Cerebellar nuclear complex (tissue), 1 donor: ENCODE results near the gene PRMT5.

Experiments used
- DNase-seq, 2 experiments: peaks; one replicate each; lab custom pipeline; 2025; lab: John Stamatoyannopoulos, UW

PRMT5 gene

GRCh38 chr14:22897357-22897756 lies 31.8 kb downstream of the PRMT5 start:
- no peak for DNase-seq

DNA sequence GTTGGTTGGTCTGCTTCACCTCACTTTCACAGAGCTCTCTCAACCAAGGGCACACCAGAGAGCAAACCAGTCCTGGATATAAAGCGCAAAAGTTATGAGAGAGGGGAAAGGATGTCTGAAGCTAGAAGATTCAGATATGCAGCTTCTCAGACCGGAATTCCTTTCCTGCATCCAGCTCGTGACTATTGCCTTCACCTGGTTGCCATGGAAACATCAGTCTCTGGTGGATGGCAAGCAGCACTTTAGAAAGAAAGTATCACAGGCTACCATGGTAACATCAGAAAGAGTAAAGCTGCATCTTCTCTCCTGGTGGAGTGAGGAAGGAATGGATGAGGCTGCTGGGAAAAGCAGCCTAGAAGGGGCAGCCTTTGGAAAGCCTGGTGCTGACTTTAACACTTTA lies 32.4 kb downstream of the PRMT5 start:
- no peak for DNase-seq

- DNase-seq: no peak
These were observed 32.8 kb downstream of the PRMT5 start for GRCh38 chr14:22896356-22896755.

GRCh38 chr14:22895402-22895801 lies 33.8 kb downstream of the PRMT5 start:
- DNase-seq: no peak

DNA sequence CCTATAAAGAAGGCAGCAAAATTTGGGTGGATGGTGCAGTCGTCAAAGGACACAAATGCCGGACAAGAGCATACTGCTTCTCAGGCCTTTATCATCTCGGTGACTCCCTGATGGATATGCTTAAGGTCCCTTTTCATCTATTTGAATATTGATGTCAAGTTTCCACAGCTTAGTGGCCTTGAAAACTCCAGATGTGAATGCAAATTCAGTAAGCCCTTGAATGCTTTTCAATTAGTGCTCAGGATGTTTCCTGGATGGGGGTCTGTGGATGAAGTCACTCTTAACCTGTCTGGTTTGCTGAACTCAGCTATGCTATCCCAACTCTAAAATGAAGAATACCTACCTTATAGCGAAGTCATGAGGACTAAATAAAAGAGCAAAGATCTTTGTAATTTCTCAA lies 35.5 kb downstream of the PRMT5 start:
- DNase-seq: no peak

- DNase-seq: no peak
These were observed 36.7 kb downstream of the PRMT5 start for GRCh38 chr14:22892488-22892887.

DNA sequence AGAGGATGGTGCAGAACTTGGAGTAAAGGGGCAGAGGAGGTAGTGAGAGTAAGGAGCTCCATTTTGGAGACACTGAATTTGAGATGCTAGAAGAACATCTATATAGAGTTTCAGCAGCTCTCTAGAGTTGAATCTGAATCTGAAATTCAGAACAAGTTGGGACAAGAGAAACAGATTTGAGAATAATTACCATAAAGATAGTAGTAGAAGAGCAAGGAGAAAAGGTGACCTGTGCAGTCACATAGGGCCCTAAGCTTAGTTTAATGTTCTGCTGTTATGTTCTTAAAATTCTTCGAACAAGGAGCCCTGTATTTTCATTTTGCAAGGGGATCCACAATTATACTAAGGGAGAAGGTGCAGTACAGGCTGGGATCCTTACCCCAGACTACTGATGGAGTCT lies 38.8 kb downstream of the PRMT5 start:
- no peak for DNase-seq

- no peak for DNase-seq
These were observed 40.5 kb downstream of the PRMT5 start for GRCh38 chr14:22888662-22889061.

- DNase-seq: no peak
These were observed 41.2 kb downstream of the PRMT5 start for GRCh38 chr14:22887990-22888378.

GRCh38 chr14:22887260-22887989 lies 41.8 kb downstream of the PRMT5 start:
- no peak for DNase-seq

GRCh38 chr14:22886500-22887259 lies 42.5 kb downstream of the PRMT5 start:
- no peak for DNase-seq

DNA sequence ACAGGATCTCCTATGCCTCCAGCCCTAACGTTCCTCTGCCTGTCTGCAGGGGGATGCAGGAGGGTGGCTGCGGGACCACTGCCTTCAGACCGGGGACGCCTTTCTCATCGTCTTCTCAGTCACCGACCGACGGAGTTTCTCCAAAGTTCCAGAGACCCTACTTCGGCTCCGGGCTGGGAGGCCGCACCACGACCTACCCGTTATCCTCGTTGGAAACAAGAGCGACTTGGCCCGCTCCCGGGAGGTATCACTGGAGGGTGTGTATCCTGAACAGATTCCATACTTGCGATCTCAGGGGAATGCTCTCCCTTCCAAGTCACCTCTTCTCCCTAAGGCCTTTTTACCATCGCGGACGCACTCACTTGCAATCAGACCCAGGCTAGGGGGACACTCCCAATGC lies 43.2 kb downstream of the PRMT5 start:
- no peak for DNase-seq

DNA sequence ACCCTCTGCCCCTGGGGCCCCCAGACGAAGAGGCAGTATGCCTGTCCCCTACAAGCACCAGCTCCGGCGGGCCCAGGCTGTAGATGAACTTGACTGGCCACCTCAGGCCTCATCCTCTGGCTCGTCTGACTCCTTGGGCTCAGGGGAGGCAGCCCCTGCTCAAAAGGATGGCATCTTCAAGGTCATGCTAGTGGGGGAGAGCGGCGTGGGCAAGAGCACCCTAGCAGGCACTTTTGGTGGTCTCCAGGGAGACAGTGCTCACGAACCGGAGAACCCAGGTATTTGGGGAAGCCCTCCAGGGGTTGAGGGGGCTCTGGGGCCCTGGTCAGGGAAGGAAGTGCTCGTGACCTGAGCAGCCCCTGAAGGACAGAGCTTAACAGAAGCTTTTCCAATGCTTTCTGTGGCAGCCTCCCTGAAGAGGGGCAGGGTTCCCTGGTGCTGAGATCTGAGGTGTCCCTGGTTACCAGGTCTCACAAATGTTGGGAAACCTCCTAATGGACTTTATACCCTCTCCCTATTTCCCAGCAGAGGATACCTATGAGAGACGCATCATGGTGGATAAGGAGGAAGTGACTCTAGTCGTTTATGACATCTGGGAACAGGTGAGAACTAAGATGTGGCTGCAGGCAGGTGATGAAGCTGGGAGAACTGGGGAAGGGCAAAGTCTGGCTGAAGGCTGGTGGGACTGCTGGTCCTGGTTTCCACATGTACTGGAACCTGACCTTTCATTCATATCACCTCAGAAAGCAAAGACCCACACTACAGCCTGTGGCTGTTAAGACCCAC lies 44.2 kb downstream of the PRMT5 start:
- no peak for DNase-seq

GRCh38 chr14:22884076-22884737 lies 45.0 kb downstream of the PRMT5 start:
- no peak for DNase-seq

DNA sequence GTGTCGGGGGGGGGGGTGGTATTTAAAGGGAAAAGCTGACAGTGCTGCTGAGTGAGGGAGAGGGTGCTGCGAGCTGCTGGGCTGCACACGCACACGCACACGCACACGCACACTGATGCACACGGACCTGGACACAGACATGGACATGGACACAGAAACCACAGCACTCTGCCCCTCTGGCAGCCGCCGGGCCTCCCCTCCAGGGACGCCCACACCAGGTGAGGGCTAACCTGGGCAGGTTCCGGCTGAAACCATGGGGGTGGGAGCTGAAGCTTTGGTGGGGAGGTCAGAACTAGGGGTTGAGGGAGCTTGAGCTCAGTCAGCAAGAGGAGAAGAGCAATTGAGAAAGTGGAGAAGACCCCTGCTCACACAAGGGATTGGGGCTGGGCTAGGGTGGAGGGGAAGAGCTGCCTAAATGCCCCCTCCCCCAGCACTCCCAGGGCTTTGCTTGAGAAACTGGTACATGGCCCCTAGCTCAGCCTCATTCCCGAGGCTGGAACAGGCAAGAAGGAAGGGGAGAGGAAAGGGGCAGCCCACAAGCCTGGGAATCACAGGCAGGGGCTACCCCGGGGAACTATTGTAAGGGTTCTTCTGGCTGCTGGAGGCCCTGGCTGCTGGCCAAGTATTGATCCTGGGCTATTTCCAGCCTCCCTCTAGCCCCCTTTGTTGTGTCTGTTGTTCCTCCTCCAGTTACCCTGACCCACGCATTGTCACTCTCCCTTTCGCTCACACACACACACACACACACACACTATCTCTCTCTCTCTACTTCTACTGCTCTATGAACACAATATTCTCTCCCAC lies 45.8 kb downstream of the PRMT5 start, which contains the start of gene REM2:
REM2 (plus strand) TSS at position 50 of the 804 bp plus-strand sequence; CDS start at position 116, 66 bp downstream.
- no peak for DNase-seq

GRCh38 chr14:22882529-22883172 lies 46.5 kb downstream of the PRMT5 start:
- no peak for DNase-seq

DNA sequence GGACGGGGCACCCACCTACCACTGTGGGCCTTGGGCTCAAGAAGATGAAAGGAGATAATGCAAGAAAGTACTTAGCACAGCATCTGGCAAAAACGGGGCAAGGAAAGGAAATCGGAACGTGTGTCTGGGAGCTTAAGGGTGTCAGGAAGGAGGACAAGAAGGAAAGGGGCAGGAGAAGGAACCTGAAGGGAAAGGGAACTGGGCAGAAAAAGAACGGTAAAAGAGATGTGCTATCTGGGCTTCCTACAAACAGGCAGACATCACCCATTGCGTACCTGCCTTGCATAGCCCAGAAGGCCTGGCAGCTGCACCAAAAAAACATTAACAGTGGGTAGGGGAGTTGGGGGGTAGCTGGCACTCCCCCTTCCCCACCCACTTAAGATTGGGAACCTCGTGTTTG lies 47.1 kb downstream of the PRMT5 start:
- no peak for DNase-seq

DNA sequence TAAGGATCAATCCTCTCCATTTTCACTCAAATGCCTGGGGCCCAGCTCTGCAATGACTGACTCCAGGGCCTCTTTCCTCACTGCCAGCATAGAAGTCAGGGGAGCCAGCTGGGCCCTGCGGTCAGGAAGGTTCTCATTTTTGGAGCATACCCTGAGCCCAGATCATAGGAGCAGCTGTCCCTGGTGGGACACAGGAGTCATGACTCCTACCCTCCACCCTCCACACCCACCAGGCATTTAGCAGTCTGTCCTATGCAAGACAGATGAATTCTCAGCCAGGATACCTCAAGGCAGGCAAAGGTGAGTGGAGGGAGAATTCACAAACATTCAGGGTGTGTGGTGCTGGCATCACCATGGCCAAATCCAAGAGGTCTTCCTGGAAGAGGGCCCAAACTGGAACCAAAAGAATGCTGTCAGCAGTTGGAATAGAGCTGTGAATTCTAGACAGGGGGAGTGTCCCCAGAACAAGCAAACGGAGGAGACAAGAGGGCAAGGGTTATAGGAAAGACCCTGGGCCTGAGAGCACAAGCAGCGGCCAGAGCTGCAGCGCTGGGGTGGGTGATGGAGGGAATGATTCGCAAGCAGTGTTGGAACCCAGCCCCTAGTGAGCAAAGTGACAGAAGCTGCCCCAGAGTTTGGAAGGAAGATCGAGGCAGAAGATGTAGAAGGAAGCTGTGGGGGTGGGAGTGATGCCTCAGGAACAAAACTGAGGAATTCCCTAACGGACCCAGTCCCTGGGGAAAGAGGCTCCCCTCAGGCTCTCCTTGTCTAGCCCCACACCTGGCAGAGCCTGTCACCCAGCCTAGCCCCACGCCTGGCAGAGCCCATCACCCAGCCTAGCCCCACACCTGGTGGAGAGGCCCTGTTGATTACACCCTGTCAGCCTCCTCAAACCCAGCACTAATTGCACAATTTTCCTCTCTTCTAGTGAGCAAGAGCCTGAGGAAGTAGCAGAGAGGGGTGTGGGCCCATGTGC lies 50.6 kb downstream of the PRMT5 start:
- DNase-seq: no peak

GRCh38 chr14:22877000-22877501 lies 52.1 kb downstream of the PRMT5 start:
- no peak for DNase-seq
